GM18868 (cell line): Measurements from ENCODE around the gene PTK6.

Source experiments
- ATAC-seq: cut with Tn5 transposase; IDR thresholded peaks from one replicate; pipeline ENCODE4 v1.9.1; 2021; ENCODE audit warnings: mild to moderate bottlenecking, moderate library complexity; ENCODE audit not compliant: unreplicated experiment

PTK6 gene

GRCh38 chr20:63570281-63571086, 33.3 kb upstream of the PTK6 start:
- no peak for ATAC-seq

- no peak for ATAC-seq
These were observed 32.1 kb upstream of the PTK6 start for GRCh38 chr20:63568986-63569949.

- peak; percentile 12 for ATAC-seq
These were observed 31.2 kb upstream of the PTK6 start for GRCh38 chr20:63568170-63568981.

GRCh38 chr20:63567386-63568169, 30.4 kb upstream of the PTK6 start:
- peak; percentile 72 for ATAC-seq

- ATAC-seq = no peak
These were observed 29.9 kb upstream of the PTK6 start for GRCh38 chr20:63567136-63567385.

- ATAC-seq = no peak
These were observed 29.4 kb upstream of the PTK6 start for GRCh38 chr20:63566395-63567135.

GRCh38 chr20:63565699-63566335, 28.6 kb upstream of the PTK6 start:
- no peak for ATAC-seq

GRCh38 chr20:63565021-63565698, 28.0 kb upstream of the PTK6 start:
- ATAC-seq = no peak

- no peak for ATAC-seq
These were observed 27.0 kb upstream of the PTK6 start for GRCh38 chr20:63564036-63564810.

- no peak for ATAC-seq
These were observed 26.2 kb upstream of the PTK6 start for GRCh38 chr20:63563225-63563935.

- ATAC-seq = no peak
These were observed 25.5 kb upstream of the PTK6 start for GRCh38 chr20:63562461-63563224.

GRCh38 chr20:63561624-63562396, 24.6 kb upstream of the PTK6 start:
- ATAC-seq = no peak

GRCh38 chr20:63560856-63561609, 23.9 kb upstream of the PTK6 start:
- ATAC-seq = no peak

GRCh38 chr20:63560333-63560805, 23.2 kb upstream of the PTK6 start:
- no peak for ATAC-seq
